ENCODE results near the gene DHFR2.
A peak's percentile ranks its signal among the peaks of the same experiment; 100 is the strongest.
"Not testable (repeated sequence)": the region's sequence is repeated elsewhere in the genome, so short reads cannot be mapped to it uniquely, and the experiment has no call there.

Gene DHFR2

DNA sequence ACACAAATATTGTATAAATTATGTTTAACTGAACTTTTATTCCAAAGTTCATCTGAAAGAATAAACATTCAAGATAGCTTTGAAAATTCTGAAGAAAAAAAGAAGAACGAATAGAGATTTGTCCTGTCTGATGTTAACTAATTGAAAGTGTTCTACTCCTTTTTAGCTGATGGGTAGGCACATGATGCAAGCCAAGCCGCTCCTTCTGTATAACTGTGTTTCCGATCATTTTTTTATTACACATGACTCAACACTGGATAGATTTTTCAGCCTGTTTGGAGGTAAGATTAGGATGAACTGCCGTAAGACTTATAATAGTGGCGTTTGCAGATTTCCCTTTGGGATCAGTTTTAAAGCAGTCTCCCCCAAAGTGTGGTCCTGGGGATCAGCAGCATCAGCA, 19.2 kb upstream of the DHFR2 start:
- DNase-seq (ENCODE audit: low read depth, low spot score), result no peak
- TF ChIP-seq, protein P1, sequence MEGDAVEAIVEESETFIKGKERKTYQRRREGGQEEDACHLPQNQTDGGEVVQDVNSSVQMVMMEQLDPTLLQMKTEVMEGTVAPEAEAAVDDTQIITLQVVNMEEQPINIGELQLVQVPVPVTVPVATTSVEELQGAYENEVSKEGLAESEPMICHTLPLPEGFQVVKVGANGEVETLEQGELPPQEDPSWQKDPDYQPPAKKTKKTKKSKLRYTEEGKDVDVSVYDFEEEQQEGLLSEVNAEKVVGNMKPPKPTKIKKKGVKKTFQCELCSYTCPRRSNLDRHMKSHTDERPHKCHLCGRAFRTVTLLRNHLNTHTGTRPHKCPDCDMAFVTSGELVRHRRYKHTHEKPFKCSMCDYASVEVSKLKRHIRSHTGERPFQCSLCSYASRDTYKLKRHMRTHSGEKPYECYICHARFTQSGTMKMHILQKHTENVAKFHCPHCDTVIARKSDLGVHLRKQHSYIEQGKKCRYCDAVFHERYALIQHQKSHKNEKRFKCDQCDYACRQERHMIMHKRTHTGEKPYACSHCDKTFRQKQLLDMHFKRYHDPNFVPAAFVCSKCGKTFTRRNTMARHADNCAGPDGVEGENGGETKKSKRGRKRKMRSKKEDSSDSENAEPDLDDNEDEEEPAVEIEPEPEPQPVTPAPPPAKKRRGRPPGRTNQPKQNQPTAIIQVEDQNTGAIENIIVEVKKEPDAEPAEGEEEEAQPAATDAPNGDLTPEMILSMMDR (IDR thresholded peaks at IDR 0.05; ENCODE audit: low read depth, low read length), result no peak
- no peak overlapping the region for H3K4me3 ChIP-seq (ENCODE audit: low read depth, low read length)
- in situ Hi-C loops (cut with HindIII; ENCODE audit: low sequenced_read_pairs), result no loop called here

DNA sequence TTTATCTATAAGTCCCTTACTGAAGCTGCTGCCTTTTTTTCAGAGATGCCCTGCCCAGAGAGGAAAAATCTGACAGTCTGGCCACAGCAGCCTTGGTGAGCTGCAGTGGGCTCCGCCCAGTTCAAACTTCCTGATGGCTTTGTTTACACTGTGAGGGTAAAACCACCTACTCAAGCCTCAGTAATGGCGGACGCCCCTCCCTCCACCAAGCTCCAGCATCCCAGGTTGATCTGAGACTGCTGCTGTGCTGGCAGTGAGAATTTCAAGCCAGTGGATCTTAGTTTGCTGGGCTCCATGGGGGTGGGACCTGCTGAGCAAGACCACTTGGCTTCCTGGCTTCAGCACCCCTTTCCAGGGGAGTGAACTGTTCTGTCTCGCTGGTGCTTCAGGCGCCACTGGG, 17.8 kb upstream of the DHFR2 start:
- in situ Hi-C loops (cut with HindIII; ENCODE audit: low sequenced_read_pairs); H3K4me3 ChIP-seq (ENCODE audit: low read depth, low read length); DNase-seq (ENCODE audit: low read depth, low spot score): not testable (repeated sequence)

DNA sequence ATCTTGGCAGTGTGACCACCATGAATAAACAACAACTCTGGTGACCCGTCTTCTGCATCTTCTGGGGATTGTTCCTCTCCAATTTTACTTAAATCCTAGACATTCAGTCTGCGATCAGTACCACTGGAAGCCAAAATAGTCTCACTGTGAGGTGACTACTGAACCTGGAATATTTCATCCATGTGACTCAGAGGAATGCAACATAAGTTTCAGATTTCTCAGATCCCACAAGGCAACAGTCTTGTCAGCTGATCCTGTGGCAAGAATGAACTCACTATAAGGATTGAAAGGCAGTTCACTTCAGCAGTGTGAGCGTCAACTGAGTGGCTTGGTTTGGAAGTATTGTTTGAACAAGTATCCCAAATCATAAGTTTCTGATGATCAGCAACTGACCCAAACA, 13.3 kb upstream of the DHFR2 start:
- TF ChIP-seq, protein P1 (IDR thresholded peaks at IDR 0.05; ENCODE audit: low read depth, low read length), result no peak
- in situ Hi-C loops (cut with HindIII; ENCODE audit: low sequenced_read_pairs), result no loop called here
- no peak overlapping the region for H3K4me3 ChIP-seq (ENCODE audit: low read depth, low read length)
- DNase-seq (ENCODE audit: low read depth, low spot score), result peak; percentile 37

DNA sequence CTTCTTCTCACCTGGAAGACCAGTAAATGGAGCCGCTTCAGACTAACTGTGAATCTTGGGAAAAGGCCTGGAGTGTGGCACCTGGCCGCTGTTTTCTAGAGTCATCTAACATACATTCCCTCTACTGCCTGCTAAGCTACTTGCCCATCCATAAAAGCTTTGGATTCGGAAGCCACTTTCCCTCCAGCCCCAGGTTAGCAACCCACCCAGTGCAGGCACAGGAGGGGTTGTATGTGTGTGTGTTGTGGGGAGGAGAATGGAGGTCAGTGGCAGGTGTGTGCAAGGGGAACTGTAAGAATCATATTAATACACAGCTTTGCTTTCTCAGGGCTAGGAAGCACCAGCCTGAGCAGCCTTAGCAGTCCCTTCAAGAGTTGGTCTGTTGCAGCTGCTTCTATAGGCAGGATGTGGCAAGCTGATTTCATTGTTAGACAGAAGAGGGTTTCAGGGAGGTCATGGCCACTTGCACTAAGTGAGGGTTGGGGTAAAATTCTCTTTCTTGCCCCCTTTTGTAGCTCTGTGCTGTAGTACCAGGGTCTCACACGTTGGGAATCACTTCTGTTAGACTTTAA, 9.1 kb upstream of the DHFR2 start:
- H3K4me3 ChIP-seq (ENCODE audit: low read depth, low read length), result no peak overlapping the region
- TF ChIP-seq, protein P1 (IDR thresholded peaks at IDR 0.05; ENCODE audit: low read depth, low read length), result no peak
- no peak for DNase-seq (ENCODE audit: low read depth, low spot score)
- in situ Hi-C loops (cut with HindIII; ENCODE audit: low sequenced_read_pairs), result no loop called here

DNA sequence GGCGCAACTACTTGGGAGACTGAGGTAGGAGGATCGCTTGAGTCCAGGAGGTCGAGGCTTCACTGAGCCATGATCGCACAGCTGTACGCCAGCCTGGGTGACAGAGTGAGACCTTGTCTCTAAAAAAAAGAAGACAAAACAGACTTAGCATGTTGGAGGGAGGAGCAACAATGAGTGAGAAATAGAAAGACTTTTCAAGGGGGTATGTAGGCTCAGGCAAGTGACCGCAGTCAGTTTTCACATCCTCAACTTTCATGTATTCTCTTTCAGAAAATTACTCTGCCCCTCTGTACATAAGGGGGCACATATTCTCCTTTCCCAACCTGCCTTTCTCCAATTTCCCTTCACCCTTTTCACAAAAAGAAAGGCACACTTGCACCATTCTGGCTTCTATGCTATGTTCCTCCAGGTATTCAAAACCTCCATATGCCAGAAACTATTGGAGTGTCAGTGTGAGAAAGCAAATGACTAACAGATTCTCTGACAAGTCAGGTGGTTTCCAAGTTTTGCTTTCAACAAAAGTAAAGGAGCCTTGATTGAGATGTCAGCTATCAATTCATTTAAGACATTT, 7.7 kb upstream of the DHFR2 start:
- in situ Hi-C loops (cut with HindIII; ENCODE audit: low sequenced_read_pairs), result no loop called here
- H3K4me3 ChIP-seq (ENCODE audit: low read depth, low read length), result no peak overlapping the region
- DNase-seq (ENCODE audit: low read depth, low spot score), result no peak
- TF ChIP-seq, protein P1 (IDR thresholded peaks at IDR 0.05; ENCODE audit: low read depth, low read length), result no peak

DNA sequence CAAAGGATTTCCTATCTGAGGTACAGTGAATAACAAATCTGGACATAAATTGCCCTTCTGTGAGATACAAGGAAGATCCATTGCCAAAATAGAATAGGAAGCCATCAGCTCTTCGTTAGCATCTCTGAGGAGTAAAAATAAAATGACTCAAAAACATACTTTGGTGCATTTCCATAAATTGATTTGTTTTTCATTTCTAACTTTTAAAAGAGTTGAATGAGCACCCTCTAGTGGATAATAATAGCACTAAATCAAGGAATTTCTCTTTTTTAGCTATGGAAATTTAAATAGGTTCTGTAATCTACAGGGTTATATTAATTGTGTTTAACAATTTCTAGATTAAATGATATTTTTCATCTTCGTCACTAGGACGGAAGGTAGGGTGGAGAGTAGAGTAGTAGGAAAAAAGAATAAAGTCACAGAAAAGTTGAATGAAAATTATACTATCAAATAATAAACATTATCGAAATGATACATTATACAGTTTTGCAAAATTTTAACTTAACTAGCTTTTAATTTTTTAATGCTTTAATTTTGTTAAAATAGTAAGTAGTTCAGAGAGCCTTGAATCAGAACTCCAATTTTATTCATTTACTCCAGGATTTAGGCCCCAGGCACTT, 6.6 kb upstream of the DHFR2 start:
- TF ChIP-seq, protein P1 (IDR thresholded peaks at IDR 0.05; ENCODE audit: low read depth, low read length), result peak; percentile 47
- no peak overlapping the region for H3K4me3 ChIP-seq (ENCODE audit: low read depth, low read length)
- in situ Hi-C loops (cut with HindIII; ENCODE audit: low sequenced_read_pairs), result no loop called here
- DNase-seq (ENCODE audit: low read depth, low spot score), result peak; percentile 52

All from astrocyte of the spinal cord (primary cell).